RWPE2 (cell line): Measurements from ENCODE around the gene FAM221A.
"Not testable (repeated sequence)": the region's sequence is repeated elsewhere in the genome, so short reads cannot be mapped to it uniquely, and the experiment has no call there.

ENCODE experiments used
- ATAC-seq: fragments of 200-7000 bp; cut with Tn5 transposase; 3 replicates; pipeline ENCODE4 v1.9.1; 2021; ENCODE audit warnings: low read depth
- DNase-seq: peaks from one replicate; pipeline ENCODE4 v3.0.0-alpha.2; 2020; ENCODE audit warnings: low spot score
- H3K27ac ChIP-seq: fragments of 450-650 bp; 2 replicates; pipeline ENCODE4 v1.5.1; 2017; ENCODE audit warnings: mild to moderate bottlenecking; ENCODE audit not compliant: poor library complexity, severe bottlenecking
- H3K27me3 ChIP-seq: fragments of 250-450 bp; sonication (Bioruptor Pico); 2 replicates; pipeline ENCODE4 v1.5.1; 2021; ENCODE audit warnings: mild to moderate bottlenecking, moderate library complexity; ENCODE audit not compliant: insufficient read depth, poor library complexity, severe bottlenecking
- H3K36me3 ChIP-seq: fragments of 250-450 bp; sonication (Bioruptor Pico); 2 replicates; pipeline ENCODE4 v1.5.1; 2020; ENCODE audit warnings: low read depth, mild to moderate bottlenecking, moderate library complexity
- H3K4me1 ChIP-seq: fragments of 250-450 bp; sonication (Bioruptor Pico); 2 replicates; pipeline ENCODE4 v1.5.1; 2021; ENCODE audit warnings: mild to moderate bottlenecking, moderate library complexity; ENCODE audit not compliant: insufficient read depth, poor library complexity, severe bottlenecking
- H3K4me3 ChIP-seq: fragments of 250-450 bp; sonication (Bioruptor Pico); 2 replicates; pipeline ENCODE4 v1.5.1; 2021; ENCODE audit warnings: mild to moderate bottlenecking, moderate library complexity; ENCODE audit not compliant: severe bottlenecking
- H3K9me3 ChIP-seq: fragments of 250-450 bp; sonication (Bioruptor Pico); 2 replicates; pipeline ENCODE4 v1.5.1; 2021; ENCODE audit warnings: mild to moderate bottlenecking, moderate library complexity; ENCODE audit not compliant: severe bottlenecking
- CTCF ChIP-seq: fragments of 450-650 bp; IDR thresholded peaks from one replicate; pipeline ENCODE4 v1.5.1; 2017; ENCODE audit warnings: mild to moderate bottlenecking, moderate library complexity; ENCODE audit not compliant: poor library complexity, severe bottlenecking

Gene FAM221A

GRCh38 chr7:23715099-23715498, 35.1 kb downstream of the FAM221A start:
- Histone ChIP-seq H3K36me3 (no peaks in the 10 kb centered on the region), H3K4me1 (peaks cover 22% of the 10 kb centered on the region), H3K27me3 (no peaks in the 10 kb centered on the region), H3K4me3 (no peak overlapping the region), H3K9me3 (no peaks in the 10 kb centered on the region), H3K27ac (no peak overlapping the region)
- no peak for DNase-seq
- TF ChIP-seq CTCF: no peak
- ATAC-seq: no peak

- H3K4me1 ChIP-seq: peaks cover 16% of the 10 kb centered on the region
- TF ChIP-seq CTCF: no peak
- no peaks in the 10 kb centered on the region for H3K9me3 ChIP-seq
- no peak overlapping the region for H3K27ac ChIP-seq
- ATAC-seq: no peak
- no peaks in the 10 kb centered on the region for H3K36me3 ChIP-seq
- no peak overlapping the region for H3K4me3 ChIP-seq
- H3K27me3 ChIP-seq: no peaks in the 10 kb centered on the region
- no peak for DNase-seq
Observed at GRCh38 chr7:23717788-23718187, 37.8 kb downstream of the FAM221A start.

GRCh38 chr7:23721456-23721855, 41.5 kb downstream of the FAM221A start:
- ATAC-seq (no peak), DNase-seq (no peak)
- no peaks in the 10 kb centered on the region for H3K4me1 ChIP-seq
- H3K4me3 ChIP-seq: no peak overlapping the region
- no peaks in the 10 kb centered on the region for H3K27me3 ChIP-seq
- no peaks in the 10 kb centered on the region for H3K36me3 ChIP-seq
- no peak for TF ChIP-seq CTCF
- no peak overlapping the region for H3K27ac ChIP-seq
- no peaks in the 10 kb centered on the region for H3K9me3 ChIP-seq

- not testable (repeated sequence) for H3K9me3 ChIP-seq, DNase-seq, H3K4me3 ChIP-seq, H3K36me3 ChIP-seq, H3K27me3 ChIP-seq, ATAC-seq, H3K4me1 ChIP-seq, H3K27ac ChIP-seq
Observed at GRCh38 chr7:23722587-23723216, 42.7 kb downstream of the FAM221A start.

- H3K27ac ChIP-seq, ATAC-seq, DNase-seq, H3K4me3 ChIP-seq, H3K36me3 ChIP-seq, H3K4me1 ChIP-seq, H3K9me3 ChIP-seq, H3K27me3 ChIP-seq: not testable (repeated sequence)
Observed at GRCh38 chr7:23724113-23724512, 44.1 kb downstream of the FAM221A start.

- ATAC-seq: no peak
- no peak for DNase-seq
- Histone ChIP-seq H3K4me3 (no peak overlapping the region), H3K36me3 (no peaks in the 10 kb centered on the region), H3K27ac (no peak overlapping the region), H3K4me1 (no peaks in the 10 kb centered on the region), H3K9me3 (peaks cover 6% of the 10 kb centered on the region), H3K27me3 (no peaks in the 10 kb centered on the region)
- no peak for TF ChIP-seq CTCF
Observed at GRCh38 chr7:23742051-23742450, 62.1 kb downstream of the FAM221A start.
